ENCODE data around the gene DMD.

DNA sequence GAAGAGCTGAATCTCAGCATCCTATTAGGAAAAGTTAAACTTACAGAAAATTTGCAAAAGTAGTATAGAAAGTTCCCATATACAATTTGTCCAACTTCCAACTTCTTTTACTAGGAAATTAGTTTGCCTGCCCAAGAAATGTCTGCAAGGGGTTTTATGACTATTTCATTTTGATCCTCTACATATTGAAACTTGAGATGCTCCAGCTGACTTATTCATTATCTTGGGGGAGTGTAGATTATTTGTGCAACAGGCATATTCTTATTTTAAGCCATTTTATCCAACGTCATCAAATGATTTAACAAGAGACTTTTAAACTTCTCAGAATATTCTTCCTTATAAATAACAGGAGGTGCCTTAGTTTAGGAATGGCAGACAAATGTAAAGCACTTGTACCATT, 1822.4 kb downstream of the DMD start:
- TF ChIP-seq, protein P1, sequence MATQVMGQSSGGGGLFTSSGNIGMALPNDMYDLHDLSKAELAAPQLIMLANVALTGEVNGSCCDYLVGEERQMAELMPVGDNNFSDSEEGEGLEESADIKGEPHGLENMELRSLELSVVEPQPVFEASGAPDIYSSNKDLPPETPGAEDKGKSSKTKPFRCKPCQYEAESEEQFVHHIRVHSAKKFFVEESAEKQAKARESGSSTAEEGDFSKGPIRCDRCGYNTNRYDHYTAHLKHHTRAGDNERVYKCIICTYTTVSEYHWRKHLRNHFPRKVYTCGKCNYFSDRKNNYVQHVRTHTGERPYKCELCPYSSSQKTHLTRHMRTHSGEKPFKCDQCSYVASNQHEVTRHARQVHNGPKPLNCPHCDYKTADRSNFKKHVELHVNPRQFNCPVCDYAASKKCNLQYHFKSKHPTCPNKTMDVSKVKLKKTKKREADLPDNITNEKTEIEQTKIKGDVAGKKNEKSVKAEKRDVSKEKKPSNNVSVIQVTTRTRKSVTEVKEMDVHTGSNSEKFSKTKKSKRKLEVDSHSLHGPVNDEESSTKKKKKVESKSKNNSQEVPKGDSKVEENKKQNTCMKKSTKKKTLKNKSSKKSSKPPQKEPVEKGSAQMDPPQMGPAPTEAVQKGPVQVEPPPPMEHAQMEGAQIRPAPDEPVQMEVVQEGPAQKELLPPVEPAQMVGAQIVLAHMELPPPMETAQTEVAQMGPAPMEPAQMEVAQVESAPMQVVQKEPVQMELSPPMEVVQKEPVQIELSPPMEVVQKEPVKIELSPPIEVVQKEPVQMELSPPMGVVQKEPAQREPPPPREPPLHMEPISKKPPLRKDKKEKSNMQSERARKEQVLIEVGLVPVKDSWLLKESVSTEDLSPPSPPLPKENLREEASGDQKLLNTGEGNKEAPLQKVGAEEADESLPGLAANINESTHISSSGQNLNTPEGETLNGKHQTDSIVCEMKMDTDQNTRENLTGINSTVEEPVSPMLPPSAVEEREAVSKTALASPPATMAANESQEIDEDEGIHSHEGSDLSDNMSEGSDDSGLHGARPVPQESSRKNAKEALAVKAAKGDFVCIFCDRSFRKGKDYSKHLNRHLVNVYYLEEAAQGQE (IDR thresholded peaks at IDR 0.05; ENCODE audit: insufficient read depth in 1 of 2, low read depth in 2 of 2, low read length in 2 of 2): no peak
- no peak for TF ChIP-seq SIN3A (IDR thresholded peaks at IDR 0.05; ENCODE audit: borderline replicate concordance, insufficient read depth, low read length)
